ENCODE results near the gene PLEK2.
"Not testable (repeated sequence)": the region's sequence is repeated elsewhere in the genome, so short reads cannot be mapped to it uniquely, and the experiment has no call there.

The PLEK2 gene

DNA sequence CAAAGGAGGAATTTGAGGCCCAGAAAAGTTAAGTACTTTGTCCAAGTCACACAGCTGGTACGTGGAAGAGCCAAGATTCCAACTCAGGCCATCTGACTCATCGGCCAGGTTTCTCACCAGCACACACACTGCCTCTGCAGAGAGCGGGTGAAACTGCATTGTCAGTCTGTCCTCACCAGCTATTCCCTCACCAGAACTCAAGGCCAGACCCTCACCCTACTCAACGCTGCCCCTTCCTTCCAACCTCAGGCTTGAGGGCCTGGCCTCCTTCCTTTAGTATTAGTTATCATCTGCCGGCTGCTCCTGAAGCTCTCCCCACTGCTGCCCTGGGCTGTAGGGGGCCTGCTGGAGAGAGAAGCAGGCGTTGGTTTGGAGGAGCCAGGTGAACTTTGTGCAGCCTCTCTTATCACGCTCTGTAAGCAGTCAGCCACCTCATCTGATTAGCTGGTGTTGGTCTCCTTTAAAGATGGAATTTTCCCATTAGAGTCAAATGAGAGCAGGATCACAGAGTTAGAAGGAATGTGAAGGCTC, 16.6 kb upstream of the PLEK2 start:
- DNase-seq, result no peak

DNA sequence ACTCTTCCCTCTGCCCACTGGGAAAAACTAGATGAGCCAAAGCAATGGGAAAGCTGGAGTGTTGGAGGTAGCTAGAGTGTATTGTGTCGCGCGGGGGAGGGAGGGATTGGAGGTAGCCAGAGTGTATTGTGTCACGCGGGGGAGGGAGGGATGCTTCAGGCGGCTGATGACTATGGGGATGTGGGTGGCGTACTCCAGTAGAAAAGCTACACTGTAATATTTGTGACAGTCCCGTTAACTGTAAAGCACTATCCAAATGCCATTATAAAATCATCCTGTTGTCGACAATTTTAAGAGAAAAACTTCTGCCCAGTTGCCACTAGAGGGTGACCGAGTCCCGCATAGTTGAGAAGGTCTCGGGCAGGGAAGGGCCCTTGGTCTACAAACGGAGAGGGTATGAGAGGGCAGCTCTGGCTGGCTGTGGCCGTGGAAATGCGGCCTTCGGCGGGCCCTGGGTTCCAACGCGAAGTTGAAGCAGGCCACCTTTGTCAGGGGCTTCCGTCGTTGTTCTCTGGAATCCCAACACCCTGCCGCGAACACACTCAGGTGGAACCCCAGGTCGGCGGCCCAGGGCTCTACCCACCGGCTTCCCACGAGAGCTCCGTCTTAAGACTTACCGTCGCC, 15.1 kb upstream of the PLEK2 start:
- DNase-seq, result peak; percentile 63

DNA sequence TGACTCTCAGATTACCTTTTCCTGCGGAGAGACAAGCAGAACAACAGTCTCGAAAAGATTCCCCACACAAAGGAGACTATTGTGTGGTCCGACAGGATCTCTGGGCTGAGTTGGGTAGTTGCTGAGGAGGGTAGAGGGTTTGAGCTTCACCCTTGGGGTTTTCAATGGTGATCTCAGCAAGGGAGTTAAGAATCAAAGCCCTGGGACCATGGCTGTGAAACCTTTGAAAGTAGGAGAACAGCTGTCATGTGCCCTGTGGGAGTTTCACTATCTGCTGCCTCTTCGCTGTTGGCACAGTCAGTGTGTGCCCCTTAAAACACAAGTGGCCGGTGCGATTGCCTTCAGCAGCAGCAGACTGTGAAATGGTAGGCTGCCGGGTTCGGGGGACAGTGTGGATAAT, 14.2 kb upstream of the PLEK2 start:
- no peak for DNase-seq

DNA sequence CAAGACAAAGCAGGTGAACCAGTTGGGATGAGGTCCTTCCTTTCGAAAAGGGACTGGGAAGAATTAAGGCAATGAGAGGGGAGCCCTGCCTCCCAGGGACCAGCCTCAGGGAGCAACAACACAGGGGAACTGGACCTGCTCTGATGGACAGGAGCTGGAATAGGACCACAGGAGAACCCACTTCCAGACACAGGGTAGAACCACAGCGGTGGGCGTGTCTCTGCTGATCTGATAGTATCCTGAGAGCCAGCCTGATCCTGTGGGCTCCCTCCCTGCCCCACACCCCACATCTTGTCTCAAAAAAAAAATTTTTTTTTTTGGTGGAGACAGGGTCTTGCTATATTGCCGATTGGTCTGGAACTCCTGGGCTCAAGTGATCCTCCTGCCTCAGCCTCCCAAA, 13.6 kb upstream of the PLEK2 start:
- no peak for DNase-seq

DNA sequence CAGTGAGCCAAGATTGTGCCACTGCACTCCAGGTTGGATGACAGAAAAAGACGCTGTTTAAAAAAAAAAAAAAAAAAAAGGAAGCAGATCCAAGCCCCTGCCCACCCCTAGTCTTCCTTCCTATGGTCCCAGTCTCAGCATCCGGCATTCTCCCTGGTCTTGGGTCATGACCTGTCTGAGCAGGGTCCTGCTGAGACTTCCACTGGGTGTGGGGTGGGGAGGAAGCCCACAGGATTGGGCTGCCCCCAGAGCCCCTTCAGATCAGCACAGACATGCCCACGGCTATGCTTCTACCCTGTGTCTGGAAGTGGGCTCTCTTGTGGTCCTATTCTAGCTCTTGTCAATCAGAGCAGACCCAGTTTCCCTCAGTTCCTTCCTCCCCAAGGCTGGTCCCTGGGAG, 12.6 kb upstream of the PLEK2 start:
- no peak for DNase-seq

DNA sequence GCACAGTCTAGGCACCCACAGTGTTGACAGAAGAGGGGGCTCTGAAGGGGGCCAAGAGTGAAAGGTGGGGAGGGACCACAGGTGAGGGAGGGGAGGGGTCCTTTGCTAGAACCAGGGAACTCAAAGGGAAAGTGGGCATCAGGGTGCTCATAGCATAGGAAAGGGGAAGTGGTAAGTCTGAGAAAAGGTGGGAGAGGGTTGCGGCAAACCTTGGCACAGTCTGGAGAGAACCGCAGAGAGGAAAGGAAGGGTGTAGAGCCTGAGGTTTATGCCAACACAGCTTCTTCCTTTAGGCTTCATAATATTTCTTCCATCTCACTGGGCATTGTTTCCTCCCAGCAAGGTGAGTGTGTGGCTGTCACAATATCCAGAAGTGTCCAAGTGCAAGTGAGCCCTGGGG, 11.5 kb upstream of the PLEK2 start:
- no peak for DNase-seq

DNA sequence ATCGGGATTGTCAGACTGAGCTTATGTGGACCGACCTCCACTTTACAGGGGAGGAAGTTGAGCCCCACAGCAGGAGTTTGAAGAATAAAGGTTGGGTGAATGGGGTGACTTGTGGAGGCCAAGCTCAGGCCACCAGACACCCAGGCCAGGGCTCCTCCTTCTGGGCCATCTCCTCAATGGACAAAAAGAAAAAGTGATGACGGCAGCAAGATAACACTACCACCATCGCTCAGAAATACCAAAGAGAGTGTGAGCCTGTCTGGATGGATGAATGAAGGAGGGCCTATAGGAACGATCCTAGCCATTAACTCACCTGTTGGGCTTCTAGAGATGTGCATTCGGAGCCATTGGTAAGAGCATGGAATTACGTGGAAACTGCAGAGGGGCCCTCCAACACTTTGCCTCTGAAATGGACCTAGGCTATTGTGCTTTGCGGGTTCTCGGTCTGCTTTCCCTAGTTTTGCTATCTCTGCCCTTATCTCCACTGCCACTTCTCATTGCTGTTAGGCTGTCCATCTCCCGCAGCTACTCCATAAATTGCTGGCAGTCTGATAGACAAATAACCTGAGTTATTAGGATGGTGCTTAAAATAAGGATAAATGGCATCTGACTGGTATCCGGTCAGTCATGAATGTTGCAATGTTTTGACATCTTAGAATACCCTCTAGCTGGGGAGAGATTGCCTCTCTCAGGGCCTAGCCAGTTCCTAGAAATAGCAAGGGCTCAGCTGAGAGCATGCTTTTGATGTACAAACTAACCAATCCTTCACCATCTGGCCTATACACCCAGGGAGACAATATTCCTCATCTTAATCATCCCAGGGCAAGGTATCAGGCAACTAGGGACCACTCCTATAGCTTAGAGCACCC, 9.6 kb upstream of the PLEK2 start:
- no peak for DNase-seq

DNA sequence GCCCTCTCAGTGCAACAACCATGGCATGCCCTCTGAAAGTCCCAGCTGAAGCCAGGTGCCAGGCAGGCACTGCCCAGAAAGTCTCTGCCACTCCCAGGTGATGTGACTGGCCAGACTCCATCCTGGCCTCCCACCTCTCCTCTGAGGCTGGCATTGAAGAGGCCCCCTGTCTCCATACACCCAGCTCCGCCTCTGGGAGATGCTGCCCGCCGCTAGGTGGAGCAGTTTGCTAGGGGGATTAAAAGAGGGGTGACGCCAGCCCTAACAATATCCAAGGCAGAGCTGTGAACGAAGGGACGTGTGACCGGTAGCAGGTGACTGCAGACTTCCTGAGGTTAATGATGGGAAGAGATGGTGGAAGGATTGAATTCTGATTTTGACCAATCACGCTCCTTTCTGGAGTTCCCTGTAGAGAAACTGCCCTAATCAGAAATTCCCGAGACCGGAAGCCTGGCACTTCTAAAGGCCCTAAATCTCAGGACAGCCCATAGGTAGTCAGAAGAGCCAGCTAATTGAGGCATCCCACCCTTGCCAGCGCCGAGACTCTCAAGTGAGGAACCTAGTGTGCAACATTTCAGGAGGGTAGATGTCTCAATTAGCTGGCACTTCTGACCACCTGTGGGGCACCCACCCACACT, 8.3 kb upstream of the PLEK2 start:
- peak; percentile 24 for DNase-seq

DNA sequence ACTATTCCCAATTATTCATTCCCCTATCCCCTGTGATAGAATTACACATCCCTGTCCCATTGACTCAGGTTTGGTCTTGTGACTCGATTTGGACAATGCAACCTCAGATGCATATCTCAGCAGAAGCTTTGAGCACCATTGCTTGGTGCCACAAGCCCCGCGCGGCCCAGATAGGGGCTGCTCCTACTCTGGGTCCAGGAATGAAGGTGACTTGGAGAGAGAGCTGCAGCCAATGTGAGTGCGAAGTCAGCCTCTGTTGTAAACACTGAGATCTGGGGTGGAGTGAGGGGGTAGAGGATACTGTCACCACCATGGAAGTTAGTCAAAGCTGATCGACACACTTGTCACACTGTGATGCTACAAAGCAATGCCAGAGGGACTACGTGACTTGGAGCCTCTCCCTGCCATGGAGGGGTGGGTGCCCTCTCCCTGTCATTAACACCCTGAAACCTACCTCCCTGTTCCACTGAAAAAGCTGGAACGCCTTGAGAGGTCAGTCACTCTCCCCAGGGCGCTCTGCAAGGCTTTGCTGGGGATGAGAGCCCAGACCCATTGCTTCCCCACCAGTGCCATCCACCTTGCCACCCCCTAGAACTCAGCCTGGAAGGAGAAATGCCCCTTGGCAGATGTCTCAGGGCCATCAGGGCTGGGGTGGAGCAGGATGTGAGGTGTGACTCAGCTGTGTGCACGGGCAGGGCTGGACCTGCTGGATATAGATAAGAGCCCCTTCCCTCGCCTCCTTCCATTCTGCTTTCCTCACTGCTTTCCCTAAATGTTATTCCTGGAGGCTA, 6.6 kb upstream of the PLEK2 start:
- DNase-seq, result no peak

DNA sequence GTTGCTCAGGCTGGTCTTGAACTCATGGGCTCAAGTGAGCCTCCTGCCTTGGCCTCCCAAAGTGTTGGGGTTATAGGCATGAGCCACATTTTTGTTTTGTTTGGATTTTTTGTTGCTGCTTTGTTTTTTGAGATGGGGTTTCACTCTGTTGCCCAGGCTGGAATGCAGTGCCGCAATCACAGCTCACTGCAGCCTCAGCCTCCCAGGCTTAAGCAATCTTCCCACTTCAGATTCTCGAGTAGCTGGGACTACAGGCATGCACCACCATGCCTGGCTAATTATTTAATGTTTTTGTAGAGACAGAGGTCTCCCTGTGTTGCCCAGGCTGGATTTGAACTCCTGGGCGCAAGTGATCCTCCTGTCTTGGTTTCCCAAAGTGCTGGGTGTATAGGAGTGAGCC, 5.7 kb upstream of the PLEK2 start:
- DNase-seq, result no peak

DNA sequence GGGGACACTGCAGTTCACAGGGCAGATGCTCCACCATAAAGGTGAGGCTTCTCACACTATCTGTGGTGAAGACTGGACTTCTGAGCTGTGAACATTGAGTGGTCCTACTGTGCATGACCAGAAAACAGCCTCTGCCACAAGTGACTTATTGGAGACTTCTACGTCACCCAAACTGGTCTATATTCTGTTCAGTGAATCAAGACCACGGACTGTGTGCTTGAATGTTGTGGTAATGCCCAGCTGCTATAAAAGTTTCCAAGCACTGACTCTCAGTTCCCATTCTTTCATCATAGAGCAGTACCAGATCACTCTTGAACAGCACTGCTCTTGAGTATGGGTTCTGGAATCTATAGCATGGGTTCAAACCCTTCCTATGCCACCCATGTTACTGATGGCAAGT, 4.8 kb upstream of the PLEK2 start:
- no peak for DNase-seq

DNA sequence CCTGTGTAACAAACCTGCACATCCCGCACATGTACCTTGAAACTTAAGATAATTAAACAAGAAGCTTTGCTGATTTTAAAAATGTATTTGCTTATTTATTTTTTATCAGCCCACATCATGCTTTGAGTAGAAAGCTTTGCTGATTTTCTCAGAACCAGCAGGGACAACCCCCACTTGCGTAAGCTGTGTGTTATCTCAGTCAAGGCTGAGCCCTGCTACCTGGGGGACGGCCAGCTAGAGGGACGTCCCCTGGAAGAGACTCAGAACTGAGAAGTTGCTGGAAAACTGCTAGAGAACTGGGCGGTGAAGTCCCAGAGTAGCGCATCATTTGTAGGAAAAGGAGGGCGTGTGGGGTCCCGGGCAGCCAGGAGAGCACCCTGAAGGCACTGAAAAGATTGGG, 4.1 kb upstream of the PLEK2 start:
- no peak for DNase-seq

DNA sequence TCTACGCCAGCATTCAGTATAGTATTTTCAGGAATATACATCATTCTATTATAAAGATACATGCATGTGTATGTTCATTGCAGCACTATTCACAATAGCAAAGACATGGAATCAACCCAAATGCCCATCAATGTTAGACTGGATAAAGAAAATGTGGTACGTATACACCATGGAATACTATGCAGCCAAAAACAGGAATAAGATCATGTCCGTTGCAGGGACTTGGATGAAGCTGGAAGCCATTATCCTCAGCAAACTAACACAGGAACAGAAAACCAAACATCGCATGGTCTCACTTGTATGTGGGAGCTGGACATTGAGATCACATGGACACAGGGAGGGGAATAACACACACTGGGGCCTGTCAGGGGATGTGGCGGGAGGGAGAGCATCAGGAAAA, 3.6 kb upstream of the PLEK2 start:
- DNase-seq, result not testable (repeated sequence)

DNA sequence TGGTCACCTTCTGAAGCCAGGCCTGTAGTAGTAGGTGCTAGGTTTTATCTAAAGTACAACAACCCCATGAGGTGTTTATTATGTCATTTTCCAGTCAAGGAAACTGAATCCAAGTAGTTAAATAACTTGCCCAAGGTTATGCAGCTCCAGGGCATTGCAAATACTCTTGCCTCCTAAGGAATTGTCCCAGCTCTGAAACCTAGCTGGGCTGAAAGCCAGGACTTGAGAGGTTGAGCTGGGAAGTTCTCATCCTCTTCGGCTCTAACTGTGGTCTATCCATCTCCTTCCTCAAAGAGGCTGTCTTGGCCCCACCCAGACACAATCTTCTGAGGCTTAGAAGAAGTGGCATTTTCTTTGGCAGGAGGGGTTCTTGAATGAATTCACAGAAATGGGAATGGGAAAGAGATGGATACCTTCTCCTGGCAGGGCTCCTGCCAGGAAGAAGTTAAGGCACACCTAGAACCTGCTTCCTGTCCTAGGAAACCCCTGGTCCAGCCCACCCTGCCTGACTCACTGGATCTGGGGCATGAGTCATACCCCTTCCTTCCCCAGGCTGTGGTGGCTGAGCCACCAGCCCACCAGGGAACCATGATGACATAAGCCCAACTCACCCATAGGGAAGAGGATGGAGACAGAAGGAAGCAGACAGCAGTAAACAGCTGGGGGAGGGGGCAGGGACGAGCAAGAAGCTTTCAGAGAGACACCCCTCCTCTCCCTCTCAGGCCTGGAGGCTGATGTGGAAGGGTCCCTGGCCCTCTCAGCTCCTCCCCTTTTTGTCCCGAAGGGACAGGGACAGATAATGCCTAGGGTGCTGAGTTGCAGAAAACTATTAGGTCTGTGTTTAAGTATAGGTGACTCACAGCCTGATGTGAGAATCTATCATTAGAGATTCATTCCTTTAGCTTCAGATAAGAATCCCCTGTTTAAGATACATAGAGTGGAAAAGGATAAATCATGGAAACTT, 2.1 kb upstream of the PLEK2 start:
- DNase-seq, result no peak

DNA sequence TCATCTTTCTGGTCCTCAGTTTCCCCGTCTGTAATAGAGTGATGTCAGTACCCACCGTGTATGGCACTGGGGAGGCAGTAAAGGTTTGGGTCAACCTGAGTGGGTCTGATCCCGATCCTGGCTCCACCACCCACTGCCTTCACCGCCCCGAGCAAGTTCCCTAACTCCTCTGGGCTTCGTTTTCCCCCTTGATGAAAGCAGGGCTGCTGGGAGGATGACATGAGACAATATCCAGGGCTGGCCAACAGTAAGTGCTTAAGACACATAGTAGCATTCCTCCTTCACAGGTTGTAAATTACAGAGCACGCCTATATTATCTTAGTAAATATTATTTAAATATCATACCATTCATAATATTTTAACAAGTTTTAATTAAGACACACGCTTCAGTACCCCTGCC, 595 bp downstream of the PLEK2 start:
- DNase-seq, result no peak

DNA sequence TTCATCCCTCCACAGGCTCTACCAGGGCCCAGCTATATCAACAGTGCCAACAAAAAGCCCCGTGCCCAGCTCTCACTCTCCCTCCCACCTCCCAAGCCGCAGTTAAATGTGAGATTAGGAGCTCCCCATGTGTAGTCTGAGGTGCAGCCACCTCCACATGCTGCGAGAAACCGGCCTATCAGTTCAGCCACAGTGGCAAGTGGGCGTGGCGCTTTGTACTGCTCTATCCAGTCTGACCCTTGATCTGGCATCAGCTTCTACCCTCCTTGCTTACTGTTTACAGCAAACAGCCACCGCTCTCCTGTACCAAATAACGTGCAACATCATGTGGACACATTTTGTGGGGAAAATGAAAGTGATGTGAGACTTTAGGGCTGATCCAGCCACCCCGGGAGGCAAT, 1.7 kb downstream of the PLEK2 start:
- no peak for DNase-seq

DNA sequence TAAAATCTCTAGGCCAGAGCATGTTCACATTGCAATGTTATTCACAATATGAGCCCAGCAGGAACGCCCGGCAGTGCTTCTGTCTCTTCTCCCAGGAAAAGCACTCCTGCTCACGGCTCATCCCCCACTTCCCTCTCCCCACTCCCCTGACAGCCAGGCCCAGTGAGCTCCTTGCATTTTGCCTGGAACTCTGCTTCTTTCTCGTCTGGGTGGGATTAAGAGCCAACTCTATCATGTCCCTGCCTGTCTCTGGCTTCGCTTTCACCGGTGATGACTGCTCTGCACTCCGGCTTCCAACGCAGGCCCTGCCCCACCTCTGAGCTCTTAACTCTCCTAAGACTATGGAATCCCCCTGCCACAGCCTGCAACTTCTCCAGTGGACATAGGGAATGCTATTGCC, 2.5 kb downstream of the PLEK2 start:
- no peak for DNase-seq

DNA sequence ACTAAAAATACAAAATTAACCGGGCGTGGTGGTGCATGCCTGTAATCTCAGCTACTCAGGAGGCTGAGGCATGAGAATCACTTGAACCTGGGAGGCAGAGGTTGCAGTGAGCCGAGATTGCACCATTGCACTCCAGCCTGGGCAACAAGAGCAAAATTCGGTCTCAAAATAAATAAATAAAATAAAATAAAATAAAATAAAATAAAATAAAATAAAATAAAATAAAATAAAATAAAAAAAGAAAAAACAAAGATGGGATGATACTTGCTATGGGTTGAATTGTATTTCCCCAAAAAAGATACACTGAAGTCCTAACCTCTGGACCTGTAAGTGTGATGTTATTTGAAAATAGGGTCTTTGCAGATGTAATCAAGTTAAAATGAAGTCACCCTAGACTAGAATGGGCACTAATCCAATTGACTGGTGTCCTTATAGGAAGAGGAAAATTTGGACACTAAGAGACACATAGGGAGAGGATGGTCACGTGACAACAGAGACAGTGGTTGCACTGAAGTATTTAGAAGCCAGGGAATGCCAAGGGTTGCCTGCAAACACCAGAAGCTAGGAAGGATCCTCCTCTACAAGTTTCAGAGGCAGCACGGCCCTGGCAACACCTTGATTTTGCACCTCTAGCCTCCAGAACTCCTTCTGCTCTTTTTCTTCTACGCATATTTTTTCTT, 3.7 kb downstream of the PLEK2 start:
- DNase-seq, result not testable (repeated sequence)

DNA sequence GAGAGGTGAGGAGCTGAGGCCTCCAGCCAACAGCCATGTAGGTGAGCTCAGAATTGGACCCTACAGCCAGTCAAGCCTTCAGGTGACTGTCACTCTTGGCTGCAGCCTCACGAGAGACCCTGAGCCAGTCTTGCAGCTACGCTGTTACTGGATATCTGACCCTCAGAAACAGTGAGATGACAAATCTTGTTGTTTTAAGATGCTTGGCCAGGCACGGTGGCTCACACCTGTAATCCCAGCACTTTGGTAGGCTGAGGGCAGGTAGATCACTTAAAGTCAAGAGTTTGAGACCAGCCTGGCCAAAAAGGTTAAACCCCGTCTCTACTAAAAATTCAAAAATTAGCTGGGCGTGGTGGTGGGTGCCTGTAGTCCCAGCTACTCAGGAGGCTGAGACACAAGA, 6.2 kb downstream of the PLEK2 start:
- DNase-seq, result no peak

DNA sequence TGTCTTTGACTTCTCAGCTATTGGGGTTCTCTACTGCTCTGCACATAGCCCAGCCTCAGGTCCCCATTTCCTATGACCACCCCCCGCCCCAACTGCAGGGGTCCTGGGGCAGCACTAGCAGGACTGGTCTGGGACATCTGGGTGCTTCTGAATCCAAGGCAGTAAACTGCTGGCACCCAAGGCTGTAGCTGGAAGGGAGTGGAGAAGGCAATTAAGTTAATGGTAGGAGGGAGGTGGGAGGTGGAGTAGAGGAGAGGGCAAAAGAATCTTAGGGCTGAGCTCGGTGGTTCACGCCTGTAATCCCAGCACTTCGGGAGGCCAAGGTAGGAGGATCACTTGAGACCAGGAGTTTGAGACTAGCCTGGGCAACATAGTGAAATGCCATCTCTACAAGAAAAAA, 11.5 kb downstream of the PLEK2 start:
- DNase-seq, result no peak

DNA sequence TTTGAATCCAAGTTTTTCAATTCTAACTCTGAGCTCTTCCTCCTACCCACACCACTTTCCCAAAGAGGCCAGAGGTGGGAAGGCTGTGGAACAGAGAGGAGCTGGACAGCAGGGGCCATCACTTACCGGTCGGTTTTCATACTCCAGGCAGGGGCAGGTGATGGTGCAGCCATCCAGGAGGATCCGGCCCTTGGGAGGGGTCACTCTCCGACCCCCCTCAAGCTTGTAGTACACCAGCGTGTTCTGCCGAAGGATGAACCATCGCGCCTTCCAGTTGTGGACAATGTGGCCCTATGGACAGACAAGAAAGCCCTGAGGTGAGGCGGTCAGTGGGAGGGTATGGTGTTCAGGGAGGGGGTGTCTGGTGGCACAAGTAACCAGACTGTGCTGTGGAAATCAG, 14.4 kb downstream of the PLEK2 start:
- DNase-seq, result no peak

Measured in stimulated activated CD4-positive, alpha-beta T cell treated with anti-CD3 and anti-CD28 coated beads, Interleukin-12 subunit alpha, Interleukin-12 subunit beta, amount 100 ng/mL, for 4 hours (primary cell).